PC-9 (cell line): ENCODE measurements around the gene ZNF491. TPM values are rescaled to one million over a fixed set of nuclear protein-coding genes. Genes with fewer than 3 reads are reported as not detected.

Source experiments
- BruUV-seq: library from RNA; stranded (reverse); fragments of 400-500 nt; replicated peaks from 2 replicates; lab custom pipeline; 2021; lab: Mats Ljungman, UMichigan
- CTCF ChIA-PET: fragments of 300-600 bp; sonication (Branson Sonifier 250); formaldehyde crosslinking; loops from one replicate; lab custom pipeline; 2022; ENCODE audit warnings: antibody characterized with exemption; lab: Charles Lee
- POLR2A ChIA-PET: fragments of 300-600 bp; sonication (Branson Sonifier 250); formaldehyde crosslinking; loops from one replicate; lab custom pipeline; 2022; ENCODE audit warnings: antibody characterized with exemption; ENCODE audit not compliant: unreplicated experiment; lab: Charles Lee
- DNase-seq, 2 experiments: peaks; one replicate each; pipeline versions ENCODE4 v3.0.0 to v3.0.0-alpha.2; 2015 to 2022; ENCODE audit warnings: mixed read lengths in 1 of 2
- H2AFZ ChIP-seq: fragments of 200-600 bp; sonication (generic); 2 replicates; pipeline ENCODE4 v1.8.1; 2017; ENCODE audit warnings: antibody characterized with exemption
- H3F3A ChIP-seq: fragments of 200-600 bp; sonication (generic); 2 replicates; pipeline ENCODE4 v1.8.1; 2017; ENCODE audit warnings: antibody characterized with exemption, mild to moderate bottlenecking, low read depth; ENCODE audit not compliant: insufficient read depth
- H3K27ac ChIP-seq: fragments of 200-600 bp; sonication (generic); 2 replicates; pipeline ENCODE4 v1.6.1; 2016; ENCODE audit warnings: mixed run types
- H3K27me3 ChIP-seq: fragments of 200-600 bp; sonication (generic); 2 replicates; pipeline ENCODE4 v1.6.1; 2016; ENCODE audit warnings: low read depth, mixed run types; ENCODE audit not compliant: insufficient read depth
- H3K36me3 ChIP-seq: fragments of 200-600 bp; sonication (generic); 2 replicates; pipeline ENCODE4 v1.6.1; 2016; ENCODE audit warnings: low read depth, mixed run types
- H3K4me1 ChIP-seq: fragments of 200-600 bp; sonication (generic); replicated peaks from 2 replicates; pipeline ENCODE4 v1.6.1; 2016; ENCODE audit warnings: mixed run types; ENCODE audit not compliant: insufficient read depth
- H3K4me2 ChIP-seq: fragments of 200-600 bp; sonication (generic); 2 replicates; pipeline ENCODE4 v1.6.1; 2017; ENCODE audit warnings: mixed run types
- H3K4me3 ChIP-seq: fragments of 200-600 bp; sonication (generic); 2 replicates; pipeline ENCODE4 v1.6.1; 2016; ENCODE audit warnings: mixed run types
- H3K79me2 ChIP-seq: fragments of 200-600 bp; sonication (generic); 2 replicates; pipeline ENCODE4 v1.6.1; 2017; ENCODE audit warnings: low read depth, mixed run types
- H3K9me2 ChIP-seq: fragments of 200-600 bp; sonication (generic); 2 replicates; pipeline ENCODE4 v1.8.1; 2017; ENCODE audit warnings: mild to moderate bottlenecking; ENCODE audit not compliant: insufficient read depth
- H3K9me3 ChIP-seq: fragments of 200-600 bp; sonication (generic); 2 replicates; pipeline ENCODE4 v1.8.1; 2016; ENCODE audit warnings: low read depth; ENCODE audit not compliant: insufficient read depth
- H4K20me1 ChIP-seq: fragments of 200-600 bp; sonication (generic); 2 replicates; pipeline ENCODE4 v1.8.1; 2017; ENCODE audit not compliant: insufficient read depth
- EZH2 ChIP-seq: fragments of 200-600 bp; sonication (generic); IDR thresholded peaks from 2 replicates; pipeline ENCODE4 v1.8.0; 2017; ENCODE audit warnings: antibody characterized with exemption, low read depth
- intact Hi-C: fragments of 100-400 bp; cut with micrococcal nuclease; formaldehyde crosslinking; loops from one replicate; pipeline ENCODE4 v1.10.0; 2022; ENCODE audit not compliant: unreplicated experiment
- total RNA-seq: library from RNA; stranded (reverse); gene quantifications from 2 replicates; pipeline ENCODE4 v1.2.3, GENCODE V29; 2021
- TF ChIP-seq, protein P1 (sequence below): fragments of 200-600 bp; sonication (generic); conservative IDR thresholded peaks from 2 replicates; pipeline ENCODE4 v1.6.1; 2017; ENCODE audit warnings: mixed run types, antibody characterized with exemption, mild to moderate bottlenecking, moderate library complexity

The ZNF491 gene
- total RNA-seq, 1 experiment from 2014 or later = not detected

DNA sequence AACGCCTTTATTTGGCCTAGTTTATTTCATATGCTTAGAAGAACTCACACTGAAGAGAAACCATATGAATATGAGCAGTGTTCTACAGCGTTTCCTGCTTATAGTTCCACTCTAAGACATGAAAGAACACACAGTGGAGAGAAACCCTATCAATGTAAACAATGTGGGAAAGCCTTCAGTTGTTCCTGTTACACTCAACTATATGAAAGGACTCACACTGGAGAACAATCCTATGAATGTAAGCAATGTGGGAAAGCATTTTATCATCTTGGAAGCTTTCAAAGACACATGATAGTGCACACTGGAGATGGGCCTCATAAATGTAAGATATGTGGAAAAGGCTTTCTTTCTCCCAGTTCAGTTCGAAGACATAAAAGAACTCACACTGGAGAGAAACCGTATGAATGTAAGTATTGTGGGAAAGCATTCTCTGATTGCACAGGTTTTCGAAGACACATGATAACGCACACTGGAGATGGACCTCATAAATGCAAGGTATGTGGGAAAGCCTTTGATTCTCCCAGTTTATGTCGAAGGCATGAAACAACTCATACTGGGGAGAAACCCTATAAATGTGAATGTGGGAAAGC is 17.8 kb upstream of the ZNF491 start:
- CTCF ChIA-PET = no interaction called here
- no peak for DNase-seq
- intact Hi-C loops = no loop called here
- Histone ChIP-seq H4K20me1 (no peaks in the 10 kb centered on the region), H3K4me2 (no peak overlapping the region), H3K79me2 (no peaks in the 10 kb centered on the region), H3K27ac (no peak overlapping the region), H3K4me3 (no peak overlapping the region), H3K9me2 (no peaks in the 10 kb centered on the region; the same call in 1 of the 2 replicates), H3K4me1 (0 out of 2 replicates have a peak, but pooled peaks cover 3% of the 10 kb centered on the region), H3K27me3 (no peaks in the 10 kb centered on the region), H3F3A (no peaks in the 10 kb centered on the region), H2AFZ (no peak overlapping the region), H3K9me3 (peaks cover 61% of the 10 kb centered on the region), H3K36me3 (peaks cover 18% of the 10 kb centered on the region)
- no TSS peak for BruUV-seq
- POLR2A ChIA-PET = no interaction called here
- TF ChIP-seq EZH2 = no peak
- TF ChIP-seq, protein P1, sequence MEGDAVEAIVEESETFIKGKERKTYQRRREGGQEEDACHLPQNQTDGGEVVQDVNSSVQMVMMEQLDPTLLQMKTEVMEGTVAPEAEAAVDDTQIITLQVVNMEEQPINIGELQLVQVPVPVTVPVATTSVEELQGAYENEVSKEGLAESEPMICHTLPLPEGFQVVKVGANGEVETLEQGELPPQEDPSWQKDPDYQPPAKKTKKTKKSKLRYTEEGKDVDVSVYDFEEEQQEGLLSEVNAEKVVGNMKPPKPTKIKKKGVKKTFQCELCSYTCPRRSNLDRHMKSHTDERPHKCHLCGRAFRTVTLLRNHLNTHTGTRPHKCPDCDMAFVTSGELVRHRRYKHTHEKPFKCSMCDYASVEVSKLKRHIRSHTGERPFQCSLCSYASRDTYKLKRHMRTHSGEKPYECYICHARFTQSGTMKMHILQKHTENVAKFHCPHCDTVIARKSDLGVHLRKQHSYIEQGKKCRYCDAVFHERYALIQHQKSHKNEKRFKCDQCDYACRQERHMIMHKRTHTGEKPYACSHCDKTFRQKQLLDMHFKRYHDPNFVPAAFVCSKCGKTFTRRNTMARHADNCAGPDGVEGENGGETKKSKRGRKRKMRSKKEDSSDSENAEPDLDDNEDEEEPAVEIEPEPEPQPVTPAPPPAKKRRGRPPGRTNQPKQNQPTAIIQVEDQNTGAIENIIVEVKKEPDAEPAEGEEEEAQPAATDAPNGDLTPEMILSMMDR = no peak

DNA sequence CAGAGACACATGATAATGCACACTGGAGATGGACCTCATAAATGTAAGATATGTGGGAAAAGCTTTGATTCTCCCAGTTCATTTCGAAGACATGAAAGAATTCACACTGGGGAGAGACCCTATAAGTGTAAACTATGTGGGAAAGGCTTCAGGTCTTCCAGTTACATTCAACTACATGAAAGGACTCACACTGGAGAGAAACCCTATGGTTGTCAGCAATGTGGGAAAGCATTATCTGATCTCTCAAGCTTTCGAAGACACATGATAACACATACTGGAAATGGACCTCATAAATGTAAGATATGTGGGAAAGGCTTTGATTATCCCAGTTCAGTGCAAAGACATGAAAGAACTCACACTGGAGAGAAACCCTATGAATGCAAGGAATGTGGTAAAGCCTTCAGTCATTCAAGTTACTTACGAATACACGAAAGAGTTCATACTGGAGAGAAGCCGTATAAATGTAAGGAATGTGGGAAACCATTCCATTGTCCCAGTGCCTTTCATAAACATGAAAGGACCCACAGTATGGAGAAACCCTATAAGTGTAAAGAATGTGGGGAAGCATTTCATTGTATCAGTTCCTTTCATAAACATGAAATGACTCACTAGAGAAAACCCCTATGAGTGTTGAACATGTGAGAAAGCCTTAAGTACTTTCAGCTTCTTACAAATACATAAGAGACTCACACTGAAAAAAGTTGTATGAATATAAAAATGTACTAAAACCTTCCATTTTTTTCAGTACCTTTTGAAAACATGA is 16.8 kb upstream of the ZNF491 start:
- no peak for DNase-seq
- Histone ChIP-seq H3K4me2 (no peak overlapping the region), H3K79me2 (no peaks in the 10 kb centered on the region), H3F3A (no peaks in the 10 kb centered on the region), H3K9me2 (no peaks in the 10 kb centered on the region; the same call in 1 of the 2 replicates), H3K27ac (no peak overlapping the region), H3K9me3 (peaks cover 54% of the 10 kb centered on the region), H3K4me1 (0 out of 2 replicates have a peak, but pooled peaks cover 3% of the 10 kb centered on the region), H2AFZ (no peak overlapping the region), H3K4me3 (no peak overlapping the region), H3K27me3 (no peaks in the 10 kb centered on the region), H3K36me3 (peaks cover 18% of the 10 kb centered on the region), H4K20me1 (no peaks in the 10 kb centered on the region)
- TF ChIP-seq, protein P1 = no peak
- TF ChIP-seq EZH2 = no peak
- POLR2A ChIA-PET = no interaction called here
- intact Hi-C loops = no loop called here
- BruUV-seq = no TSS peak
- CTCF ChIA-PET = no interaction called here

DNA sequence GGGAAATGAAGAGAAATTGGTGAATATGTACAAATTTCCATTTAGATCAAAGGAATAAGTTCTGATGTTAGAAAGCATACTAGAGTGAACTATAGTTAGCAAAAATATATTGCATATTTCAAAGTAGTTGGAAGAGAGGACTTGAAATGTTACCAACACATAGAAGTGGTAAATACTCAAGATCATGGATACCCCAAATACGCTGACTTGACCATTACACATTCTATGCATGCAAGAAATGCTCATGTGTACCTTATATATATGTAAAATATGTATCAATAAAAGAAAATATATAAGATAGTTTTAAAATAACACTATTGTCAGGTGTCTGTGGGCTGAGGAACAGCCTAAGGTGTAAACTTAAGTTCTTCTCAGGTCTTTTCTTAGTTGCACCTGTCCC is 14.6 kb upstream of the ZNF491 start:
- no peaks in the 10 kb centered on the region for H4K20me1 ChIP-seq
- no TSS peak for BruUV-seq
- no peak overlapping the region for H3K27ac ChIP-seq
- TF ChIP-seq, protein P1 = no peak
- no peak for TF ChIP-seq EZH2
- H3K9me2 ChIP-seq = no peaks in the 10 kb centered on the region; the same call in 1 of the 2 replicates
- H3K4me3 ChIP-seq = no peak overlapping the region
- H3K9me3 ChIP-seq = peaks cover 48% of the 10 kb centered on the region
- no peak overlapping the region for H3K4me2 ChIP-seq
- 0 out of 2 replicates have a peak, but pooled peaks cover 3% of the 10 kb centered on the region for H3K4me1 ChIP-seq
- H3K27me3 ChIP-seq = no peaks in the 10 kb centered on the region
- no peak for DNase-seq
- peaks cover 18% of the 10 kb centered on the region for H3K36me3 ChIP-seq
- H3K79me2 ChIP-seq = no peaks in the 10 kb centered on the region
- CTCF ChIA-PET = no interaction called here
- intact Hi-C loops = no loop called here
- H3F3A ChIP-seq = no peaks in the 10 kb centered on the region
- H2AFZ ChIP-seq = no peak overlapping the region
- POLR2A ChIA-PET = no interaction called here
